GM10266 (cell line): Measurements from ENCODE around the gene LRBA.
"Not testable (repeated sequence)": the region's sequence is repeated elsewhere in the genome, so short reads cannot be mapped to it uniquely, and the experiment has no call there.

Experiments
- DNase-seq: peaks from one replicate; pipeline ENCODE4 v3.0.0; 2012; ENCODE audit errors: extremely low spot score
- CTCF ChIP-seq: IDR thresholded peaks from 2 replicates; pipeline ENCODE4 v1.5.1; 2012; ENCODE audit warnings: mild to moderate bottlenecking, low read depth; ENCODE audit not compliant: control insufficient read depth, insufficient read depth; ENCODE audit errors: missing control alignments

Gene LRBA

GRCh38 chr4:150390531-150390910 lies 624.6 kb downstream of the LRBA start:
- no peak for TF ChIP-seq CTCF
- no peak for DNase-seq

GRCh38 chr4:150389896-150390530 lies 625.1 kb downstream of the LRBA start:
- no peak for DNase-seq
- TF ChIP-seq CTCF, result no peak

- TF ChIP-seq CTCF, result no peak
- no peak for DNase-seq
These were observed 627.1 kb downstream of the LRBA start for GRCh38 chr4:150387981-150388380.

- not testable (repeated sequence) for DNase-seq
These were observed 628.7 kb downstream of the LRBA start for GRCh38 chr4:150386415-150386814.

- TF ChIP-seq CTCF, result no peak
- no peak for DNase-seq
These were observed 629.5 kb downstream of the LRBA start for GRCh38 chr4:150385606-150386005.

GRCh38 chr4:150384249-150384648 lies 630.8 kb downstream of the LRBA start:
- no peak for TF ChIP-seq CTCF
- DNase-seq, result no peak

- DNase-seq, result no peak
These were observed 633.1 kb downstream of the LRBA start for GRCh38 chr4:150382028-150382427.

More at GRCh38 chr4:150382028-150382427, 633.1 kb downstream of the LRBA start:
- no peak for TF ChIP-seq CTCF
